BE2C (cell line): ENCODE measurements around the gene CABP1.

Experiments used
- DNase-seq: peaks from one replicate; pipeline ENCODE4 v3.0.0-alpha.2; 2020
- H3K27me3 ChIP-seq: fragments of 250-450 bp; sonication (Bioruptor Pico); 2 replicates; pipeline ENCODE4 v1.5.1; 2020; ENCODE audit warnings: mild to moderate bottlenecking
- H3K36me3 ChIP-seq: fragments of 250-450 bp; sonication (Bioruptor Pico); 2 replicates; pipeline ENCODE4 v1.5.1; 2020; ENCODE audit warnings: mild to moderate bottlenecking
- H3K4me1 ChIP-seq: fragments of 250-450 bp; sonication (Bioruptor Pico); 2 replicates; pipeline ENCODE4 v1.5.1; 2020
- H3K4me3 ChIP-seq: 2 replicates; pipeline ENCODE4 v1.5.1; 2011; ENCODE audit warnings: low read depth, low read length
- H3K9me3 ChIP-seq: fragments of 250-450 bp; sonication (Bioruptor Pico); 2 replicates; pipeline ENCODE4 v1.5.1; 2020
- TF ChIP-seq, protein P1 (sequence below): IDR thresholded peaks from 2 replicates; pipeline ENCODE4 v1.5.1; 2012; ENCODE audit warnings: mild to moderate bottlenecking, low read depth, low read length

Gene CABP1

GRCh38 chr12:120618954-120619615 lies 21.3 kb upstream of the CABP1 start:
- no peak overlapping the region for H3K4me3 ChIP-seq
- no peak for DNase-seq
- TF ChIP-seq, protein P1, sequence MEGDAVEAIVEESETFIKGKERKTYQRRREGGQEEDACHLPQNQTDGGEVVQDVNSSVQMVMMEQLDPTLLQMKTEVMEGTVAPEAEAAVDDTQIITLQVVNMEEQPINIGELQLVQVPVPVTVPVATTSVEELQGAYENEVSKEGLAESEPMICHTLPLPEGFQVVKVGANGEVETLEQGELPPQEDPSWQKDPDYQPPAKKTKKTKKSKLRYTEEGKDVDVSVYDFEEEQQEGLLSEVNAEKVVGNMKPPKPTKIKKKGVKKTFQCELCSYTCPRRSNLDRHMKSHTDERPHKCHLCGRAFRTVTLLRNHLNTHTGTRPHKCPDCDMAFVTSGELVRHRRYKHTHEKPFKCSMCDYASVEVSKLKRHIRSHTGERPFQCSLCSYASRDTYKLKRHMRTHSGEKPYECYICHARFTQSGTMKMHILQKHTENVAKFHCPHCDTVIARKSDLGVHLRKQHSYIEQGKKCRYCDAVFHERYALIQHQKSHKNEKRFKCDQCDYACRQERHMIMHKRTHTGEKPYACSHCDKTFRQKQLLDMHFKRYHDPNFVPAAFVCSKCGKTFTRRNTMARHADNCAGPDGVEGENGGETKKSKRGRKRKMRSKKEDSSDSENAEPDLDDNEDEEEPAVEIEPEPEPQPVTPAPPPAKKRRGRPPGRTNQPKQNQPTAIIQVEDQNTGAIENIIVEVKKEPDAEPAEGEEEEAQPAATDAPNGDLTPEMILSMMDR, result no peak
- no peaks in the 10 kb centered on the region; the same call in 1 of the 2 replicates for H3K9me3 ChIP-seq
- H3K4me1 ChIP-seq, result no peaks in the 10 kb centered on the region
- H3K36me3 ChIP-seq, result no peaks in the 10 kb centered on the region
- H3K27me3 ChIP-seq, result 0 out of 2 replicates have a peak, but pooled peaks cover 2% of the 10 kb centered on the region

DNA sequence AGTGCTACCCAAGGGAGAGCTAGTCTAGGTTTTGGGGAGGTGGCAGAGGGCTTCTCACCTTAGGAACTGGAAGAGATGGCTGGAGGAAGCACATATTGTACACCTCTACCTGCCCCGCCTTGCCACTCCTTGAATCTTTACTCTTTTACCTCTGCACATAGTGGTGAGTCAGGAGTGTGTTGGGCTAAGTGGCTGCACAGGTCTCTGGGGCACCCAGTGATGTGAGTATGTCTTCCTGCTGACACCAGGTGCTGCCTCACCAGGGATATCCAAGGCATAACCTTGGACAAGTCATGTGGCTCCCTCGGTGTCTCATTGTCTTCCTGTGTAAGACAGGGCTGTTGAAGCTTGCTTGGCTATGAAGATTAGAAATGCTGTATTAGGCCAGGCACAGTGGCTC lies 19.8 kb upstream of the CABP1 start:
- 0 out of 2 replicates have a peak, but pooled peaks cover 2% of the 10 kb centered on the region for H3K27me3 ChIP-seq
- DNase-seq, result no peak
- no peak overlapping the region for H3K4me3 ChIP-seq
- H3K36me3 ChIP-seq, result no peaks in the 10 kb centered on the region
- no peaks in the 10 kb centered on the region; the same call in 1 of the 2 replicates for H3K9me3 ChIP-seq
- H3K4me1 ChIP-seq, result no peaks in the 10 kb centered on the region
- TF ChIP-seq, protein P1, result no peak

- H3K27me3 ChIP-seq, result no peaks in the 10 kb centered on the region
- TF ChIP-seq, protein P1, result no peak
- H3K4me3 ChIP-seq, result no peak overlapping the region
- peaks cover 13% of the 10 kb centered on the region for H3K4me1 ChIP-seq
- no peaks in the 10 kb centered on the region for H3K9me3 ChIP-seq
- H3K36me3 ChIP-seq, result no peaks in the 10 kb centered on the region
- no peak for DNase-seq
These were observed 14.6 kb upstream of the CABP1 start for GRCh38 chr12:120625557-120626419.

DNA sequence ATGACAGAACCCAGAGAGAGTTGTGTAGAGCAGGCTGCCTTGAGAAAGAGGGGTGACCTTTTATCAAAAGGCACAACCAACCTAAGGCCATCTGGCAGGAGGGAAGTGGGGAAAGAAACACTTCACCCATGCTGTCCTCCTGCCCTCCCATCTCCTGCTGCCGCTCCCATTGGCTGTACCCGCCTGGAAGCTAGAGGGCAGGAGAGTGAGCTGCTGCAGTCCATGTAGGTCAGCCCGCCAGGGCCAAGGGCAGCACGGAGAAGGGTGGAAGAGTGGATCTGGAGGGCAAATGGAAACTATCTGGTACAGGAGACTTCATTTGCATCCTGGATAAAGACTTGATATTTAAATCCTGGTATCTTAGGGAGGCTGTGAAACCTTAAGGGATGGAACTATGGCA lies 11.5 kb upstream of the CABP1 start:
- Histone ChIP-seq H3K9me3 (no peaks in the 10 kb centered on the region), H3K4me1 (peaks cover 13% of the 10 kb centered on the region), H3K4me3 (no peak overlapping the region), H3K36me3 (no peaks in the 10 kb centered on the region), H3K27me3 (no peaks in the 10 kb centered on the region)
- peak; percentile 61 for DNase-seq
- TF ChIP-seq, protein P1, result peak; percentile 59

- TF ChIP-seq, protein P1, result no peak
- peaks cover 13% of the 10 kb centered on the region for H3K4me1 ChIP-seq
- H3K9me3 ChIP-seq, result no peaks in the 10 kb centered on the region
- DNase-seq, result peak; percentile 43
- no peaks in the 10 kb centered on the region for H3K36me3 ChIP-seq
- H3K27me3 ChIP-seq, result no peaks in the 10 kb centered on the region
- H3K4me3 ChIP-seq, result peak overlapping the region; percentile 19
These were observed 10.1 kb upstream of the CABP1 start for GRCh38 chr12:120630104-120630892.
